SKM-1 treated with dmso at 0.1 percent for 144 hours (cell line): ENCODE data around the gene EEF1AKMT2.
"Not testable (repeated sequence)": the region's sequence is repeated elsewhere in the genome, so short reads cannot be mapped to it uniquely, and the experiment has no call there.

ENCODE experiments used
- DNase-seq: peaks from one replicate; lab custom pipeline; 2025; ENCODE audit not compliant: unreplicated experiment; lab: John Stamatoyannopoulos, UW

The EEF1AKMT2 gene

GRCh38 chr10:124756156-124756903 lies 35.4 kb downstream of the EEF1AKMT2 start:
- DNase-seq: no peak

- DNase-seq: no peak
Observed at GRCh38 chr10:124755581-124755980, 36.1 kb downstream of the EEF1AKMT2 start.

- DNase-seq: no peak
Observed at GRCh38 chr10:124754227-124754626, 37.5 kb downstream of the EEF1AKMT2 start.

- no peak for DNase-seq
Observed at GRCh38 chr10:124748953-124749645, 42.6 kb downstream of the EEF1AKMT2 start.

GRCh38 chr10:124748166-124748565 lies 43.5 kb downstream of the EEF1AKMT2 start:
- DNase-seq: no peak

GRCh38 chr10:124747745-124748144 lies 43.9 kb downstream of the EEF1AKMT2 start:
- DNase-seq: no peak

- no peak for DNase-seq
Observed at GRCh38 chr10:124746992-124747391, 44.7 kb downstream of the EEF1AKMT2 start.

- DNase-seq: not testable (repeated sequence)
Observed at GRCh38 chr10:124746447-124746846, 45.2 kb downstream of the EEF1AKMT2 start.

- DNase-seq: peak; percentile 38
Observed at GRCh38 chr10:124745673-124746072, 46.0 kb downstream of the EEF1AKMT2 start.

- no peak for DNase-seq
Observed at GRCh38 chr10:124745252-124745651, 46.4 kb downstream of the EEF1AKMT2 start.

GRCh38 chr10:124744102-124745050 lies 47.3 kb downstream of the EEF1AKMT2 start, which contains the start of gene FAM53B:
FAM53B (minus strand) TSS chr10:124744378; CDS start chr10:124706713, 37,665 bp downstream.
- DNase-seq: peak; percentile 76

- no peak for DNase-seq
Observed at GRCh38 chr10:124743191-124744101, 48.2 kb downstream of the EEF1AKMT2 start.

- DNase-seq: peak; percentile 11
Observed at GRCh38 chr10:124742413-124743190, 49.1 kb downstream of the EEF1AKMT2 start.

- no peak for DNase-seq
Observed at GRCh38 chr10:124741922-124742412, 49.7 kb downstream of the EEF1AKMT2 start.

GRCh38 chr10:124741281-124741921 lies 50.3 kb downstream of the EEF1AKMT2 start:
- peak; percentile 82 for DNase-seq

GRCh38 chr10:124740369-124741280 lies 51.1 kb downstream of the EEF1AKMT2 start:
- DNase-seq: peak; percentile 79

- no peak for DNase-seq
Observed at GRCh38 chr10:124739986-124740368, 51.7 kb downstream of the EEF1AKMT2 start.
